Measurements from ENCODE around the gene HLA-DMA. TPM values are rescaled to one million over a fixed set of nuclear protein-coding genes. Genes with fewer than 3 reads are reported as not detected.

HLA-DMA gene
- total and polyA plus RNA-seq, 9 of the 15 experiments (the other 6 are each of a cell fraction or from before 2014, with no cell fraction given) = 0.13 to 0.83 (median 0.51) TPM

DNA sequence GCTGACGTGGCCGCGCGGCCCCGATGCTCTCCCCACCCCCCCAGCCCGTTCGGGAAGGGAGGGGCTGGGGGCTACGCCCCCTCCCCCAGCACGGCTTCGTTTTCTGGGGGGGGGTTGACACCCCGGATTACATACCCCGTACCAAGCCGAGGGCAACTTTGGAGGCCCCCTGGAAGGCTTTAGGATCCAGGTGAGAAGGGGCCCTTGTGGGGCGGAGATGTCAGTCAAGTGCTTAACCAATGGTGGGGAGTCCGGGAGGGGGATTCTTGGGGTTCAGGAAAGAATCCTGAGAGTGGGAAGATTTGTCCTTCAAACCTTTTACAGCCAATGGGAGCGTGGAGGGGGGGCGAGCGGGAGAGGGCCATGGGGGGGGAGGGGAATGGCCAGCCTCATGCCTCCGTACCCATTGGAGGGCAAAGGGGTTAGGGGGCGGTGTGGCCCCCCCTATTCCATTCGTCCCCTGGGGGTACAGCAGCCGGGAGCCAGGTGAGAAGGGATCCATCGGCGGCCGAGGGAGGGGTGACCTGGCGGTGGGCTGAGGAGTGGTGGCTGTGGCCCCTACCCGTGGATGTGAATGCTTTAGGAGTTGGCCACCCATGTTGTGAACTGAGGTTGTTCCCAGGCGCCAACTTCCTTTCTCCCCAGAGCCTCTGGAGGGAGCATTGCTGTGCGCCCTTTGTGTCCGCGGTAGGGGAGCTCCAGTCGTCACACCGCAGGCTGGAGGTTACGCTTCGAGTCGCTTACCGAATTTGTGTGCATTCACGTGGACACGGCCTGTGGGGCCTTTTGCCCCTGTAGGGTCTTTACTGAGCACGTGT lies 16.2 kb upstream of the HLA-DMA start (continued):
- peak; percentile 96; the same call in 1 of the 2 replicates for TF ChIP-seq L3MBTL2 (IDR thresholded peaks at IDR 0.05)
- TF ChIP-seq TEAD4 (IDR thresholded peaks at IDR 0.05; ENCODE audit: low read length) = no peak; the same call in 1 of the 2 replicates
- TF ChIP-seq TEAD4 (CRISPR knock-in tag; IDR thresholded peaks at IDR 0.05; ENCODE audit: borderline replicate concordance) = peak; percentile 81; the same call in 1 of the 2 replicates
- TF ChIP-seq, protein P1, sequence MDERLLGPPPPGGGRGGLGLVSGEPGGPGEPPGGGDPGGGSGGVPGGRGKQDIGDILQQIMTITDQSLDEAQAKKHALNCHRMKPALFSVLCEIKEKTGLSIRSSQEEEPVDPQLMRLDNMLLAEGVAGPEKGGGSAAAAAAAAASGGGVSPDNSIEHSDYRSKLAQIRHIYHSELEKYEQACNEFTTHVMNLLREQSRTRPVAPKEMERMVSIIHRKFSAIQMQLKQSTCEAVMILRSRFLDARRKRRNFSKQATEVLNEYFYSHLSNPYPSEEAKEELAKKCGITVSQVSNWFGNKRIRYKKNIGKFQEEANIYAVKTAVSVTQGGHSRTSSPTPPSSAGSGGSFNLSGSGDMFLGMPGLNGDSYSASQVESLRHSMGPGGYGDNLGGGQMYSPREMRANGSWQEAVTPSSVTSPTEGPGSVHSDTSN (CRISPR knock-in tag; IDR thresholded peaks at IDR 0.05; ENCODE audit: low read depth) = no peak
- TF ChIP-seq, protein P1 (tag; conservative IDR thresholded peaks at IDR 0.05; ENCODE audit: low read depth) = peak; percentile 67
- TF ChIP-seq RNF2 (IDR thresholded peaks at IDR 0.05) = peak; percentile 24; the same call in 1 of the 2 replicates
- TF ChIP-seq, protein P2, sequence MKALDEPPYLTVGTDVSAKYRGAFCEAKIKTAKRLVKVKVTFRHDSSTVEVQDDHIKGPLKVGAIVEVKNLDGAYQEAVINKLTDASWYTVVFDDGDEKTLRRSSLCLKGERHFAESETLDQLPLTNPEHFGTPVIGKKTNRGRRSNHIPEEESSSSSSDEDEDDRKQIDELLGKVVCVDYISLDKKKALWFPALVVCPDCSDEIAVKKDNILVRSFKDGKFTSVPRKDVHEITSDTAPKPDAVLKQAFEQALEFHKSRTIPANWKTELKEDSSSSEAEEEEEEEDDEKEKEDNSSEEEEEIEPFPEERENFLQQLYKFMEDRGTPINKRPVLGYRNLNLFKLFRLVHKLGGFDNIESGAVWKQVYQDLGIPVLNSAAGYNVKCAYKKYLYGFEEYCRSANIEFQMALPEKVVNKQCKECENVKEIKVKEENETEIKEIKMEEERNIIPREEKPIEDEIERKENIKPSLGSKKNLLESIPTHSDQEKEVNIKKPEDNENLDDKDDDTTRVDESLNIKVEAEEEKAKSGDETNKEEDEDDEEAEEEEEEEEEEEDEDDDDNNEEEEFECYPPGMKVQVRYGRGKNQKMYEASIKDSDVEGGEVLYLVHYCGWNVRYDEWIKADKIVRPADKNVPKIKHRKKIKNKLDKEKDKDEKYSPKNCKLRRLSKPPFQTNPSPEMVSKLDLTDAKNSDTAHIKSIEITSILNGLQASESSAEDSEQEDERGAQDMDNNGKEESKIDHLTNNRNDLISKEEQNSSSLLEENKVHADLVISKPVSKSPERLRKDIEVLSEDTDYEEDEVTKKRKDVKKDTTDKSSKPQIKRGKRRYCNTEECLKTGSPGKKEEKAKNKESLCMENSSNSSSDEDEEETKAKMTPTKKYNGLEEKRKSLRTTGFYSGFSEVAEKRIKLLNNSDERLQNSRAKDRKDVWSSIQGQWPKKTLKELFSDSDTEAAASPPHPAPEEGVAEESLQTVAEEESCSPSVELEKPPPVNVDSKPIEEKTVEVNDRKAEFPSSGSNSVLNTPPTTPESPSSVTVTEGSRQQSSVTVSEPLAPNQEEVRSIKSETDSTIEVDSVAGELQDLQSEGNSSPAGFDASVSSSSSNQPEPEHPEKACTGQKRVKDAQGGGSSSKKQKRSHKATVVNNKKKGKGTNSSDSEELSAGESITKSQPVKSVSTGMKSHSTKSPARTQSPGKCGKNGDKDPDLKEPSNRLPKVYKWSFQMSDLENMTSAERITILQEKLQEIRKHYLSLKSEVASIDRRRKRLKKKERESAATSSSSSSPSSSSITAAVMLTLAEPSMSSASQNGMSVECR (CRISPR knock-in tag; IDR thresholded peaks at IDR 0.05) = peak; percentile 70; the same call in 1 of the 2 replicates
- TF ChIP-seq ZNF232 (CRISPR knock-in tag; IDR thresholded peaks at IDR 0.05) = 0 out of 2 replicates have a peak, but pooled peaks have one; percentile 63
- 0 out of 2 replicates have a peak, but pooled peaks have one; percentile 11 for TF ChIP-seq JUND (IDR thresholded peaks at IDR 0.05; ENCODE audit: borderline replicate concordance, low read depth, low read length)
- TF ChIP-seq JUND (tag; IDR thresholded peaks at IDR 0.05; ENCODE audit: borderline replicate concordance, low read depth, low read length) = no peak
- peak; percentile 74 for TF ChIP-seq USF1 (CRISPR knock-in tag; IDR thresholded peaks at IDR 0.05)
- TF ChIP-seq KAT7 (CRISPR knock-in tag; IDR thresholded peaks at IDR 0.05; ENCODE audit: borderline replicate concordance) = peak; percentile 82
- no peak; the same call in 1 of the 2 replicates for TF ChIP-seq MTA2 (IDR thresholded peaks at IDR 0.05; ENCODE audit: low read depth)
- TF ChIP-seq ESRRA (IDR thresholded peaks at IDR 0.05; ENCODE audit: borderline replicate concordance, low read depth) = 0 out of 2 replicates have a peak, but pooled peaks have one; percentile 12
- peak; percentile 92; the same call in 1 of the 2 replicates for TF ChIP-seq HDAC8 (tag; IDR thresholded peaks at IDR 0.05)
- peak; percentile 19; the same call in 1 of the 2 replicates for TF ChIP-seq XRCC5 (IDR thresholded peaks at IDR 0.05; ENCODE audit: low read depth, low read length)
- peak; percentile 41; the same call in 1 of the 2 replicates for TF ChIP-seq FOXP1 (CRISPR knock-in tag; IDR thresholded peaks at IDR 0.05)
- peak; percentile 82 for TF ChIP-seq POLR2A (conservative IDR thresholded peaks at IDR 0.05)
- peak; percentile 77 for TF ChIP-seq MYC (IDR thresholded peaks at IDR 0.05; ENCODE audit: low read depth, low read length)
- TF ChIP-seq MYC (CRISPR knock-in tag; IDR thresholded peaks at IDR 0.05; ENCODE audit: borderline replicate concordance, low read depth) = peak; percentile 95
- no peak for TF ChIP-seq RUNX1 (IDR thresholded peaks at IDR 0.05; ENCODE audit: low read depth)

Measured in K562 (cell line).